Natural killer cell (primary cell): ENCODE results near the gene DERL3. TPM values are rescaled to one million over a fixed set of nuclear protein-coding genes. Genes with fewer than 3 reads are reported as not detected.

Experiments used
- ATAC-seq, 3 donors: fragments of 150-1000 bp in 2 of 3; fragments of 200-7000 bp in 1 of 3; cut with Tn5 transposase; 1 replicate in 1 of 3; 2 replicates in 2 of 3; pipeline ENCODE4 v1.10.0; 2021; ENCODE audit warnings: mild to moderate bottlenecking in 2 of 3, moderate library complexity in 2 of 3
- DNase-seq, 2 donors: peaks; one replicate each; pipeline versions ENCODE4 v3.0.0 to v3.0.0-alpha.2; 2013 to 2021; ENCODE audit warnings: mixed read lengths in 1 of 2
- H3K27ac ChIP-seq: one replicate; pipeline ENCODE4 v1.5.1; 2013; ENCODE audit warnings: mild to moderate bottlenecking, low read length
- H3K27me3 ChIP-seq: one replicate; pipeline ENCODE4 v1.6.1; 2013; ENCODE audit warnings: low read length; ENCODE audit not compliant: control insufficient read depth, insufficient read depth
- H3K36me3 ChIP-seq: one replicate; pipeline ENCODE4 v1.6.1; 2013; ENCODE audit warnings: low read length; ENCODE audit not compliant: control insufficient read depth, insufficient read depth
- H3K4me1 ChIP-seq: one replicate; pipeline ENCODE4 v1.6.1; 2013; ENCODE audit warnings: low read length; ENCODE audit not compliant: control insufficient read depth, insufficient read depth
- H3K4me3 ChIP-seq: one replicate; pipeline ENCODE4 v1.5.1; 2013; ENCODE audit warnings: low read length
- H3K9me3 ChIP-seq: one replicate; pipeline ENCODE4 v1.6.1; 2013; ENCODE audit warnings: low read length; ENCODE audit not compliant: control insufficient read depth, insufficient read depth
- H3K27ac Mint-ChIP-seq, 2 donors: one replicate each; pipeline ENCODE4 v1.8.0; 2022; ENCODE audit warnings: mild to moderate bottlenecking in 2 of 2, mixed read lengths in 2 of 2, moderate library complexity in 1 of 2
- H3K27me3 Mint-ChIP-seq, 2 donors: one replicate each; pipeline ENCODE4 v1.8.0; 2022; ENCODE audit warnings: low read depth in 2 of 2, mixed read lengths in 2 of 2
- H3K36me3 Mint-ChIP-seq: one replicate; pipeline ENCODE4 v1.8.0; 2022; ENCODE audit warnings: mixed read lengths
- H3K4me1 Mint-ChIP-seq, 2 donors: one replicate each; pipeline ENCODE4 v1.8.0; 2022; ENCODE audit warnings: mixed read lengths in 2 of 2
- H3K4me3 Mint-ChIP-seq: one replicate; pipeline ENCODE4 v1.8.0; 2022; ENCODE audit warnings: mild to moderate bottlenecking, moderate library complexity, mixed read lengths
- H3K9me3 Mint-ChIP-seq, 2 donors: one replicate each; pipeline ENCODE4 v1.8.0; 2022; ENCODE audit warnings: mixed read lengths in 2 of 2
- CTCF ChIP-seq: fragments of 200-600 bp; IDR thresholded peaks from one replicate; pipeline ENCODE4 v1.8.0; 2022; ENCODE audit warnings: antibody characterized with exemption
- WGBS: methylation state at CpG from one replicate; pipeline ENCODE4 v1.1.7; 2013; ENCODE audit warnings: missing lambda C conversion rate; ENCODE audit not compliant: insufficient coverage; 5-methylcytosine and 5-hydroxymethylcytosine counted together
- intact Hi-C: fragments of 100-400 bp; cut with micrococcal nuclease; formaldehyde crosslinking; loops from one replicate; pipeline ENCODE4 v1.14.2; 2022
- total RNA-seq, 4 donors: library from RNA; stranded (reverse); fragments of 120-200 nt in 1 of 4; gene quantifications; one replicate each; pipeline versions ENCODE4 v1.2.3 to v1.2.4, GENCODE V29; 2013 to 2022

The DERL3 gene
- total RNA-seq, 3 donors from 2014 or later (not counting 1 experiment from before 2014, with no cell fraction given): 0.88 to 24.5 (median 1.3) TPM

- Histone ChIP-seq H3K9me3 (no peaks in the 10 kb centered on the region), H3K4me1 (peaks cover 11% of the 10 kb centered on the region), H3K36me3 (peaks cover 33% of the 10 kb centered on the region), H3K4me3 (no peak overlapping the region), H3K27me3 (no peaks in the 10 kb centered on the region), H3K27ac (no peak overlapping the region)
- intact Hi-C loops: no loop called here
- TF ChIP-seq CTCF: no peak
- ATAC-seq (no peak), DNase-seq (no peak)
- WGBS: 84% methylated on average over 21 of the region's 25 CpGs
- H3K4me3 Mint-ChIP-seq: no peak overlapping the region
- peak overlapping the region in 1 of 2 donors; percentile 40 for H3K27ac Mint-ChIP-seq
- peaks cover 38% of the 10 kb centered on the region in 2 donors for H3K4me1 Mint-ChIP-seq
- H3K36me3 Mint-ChIP-seq: peaks cover 6% of the 10 kb centered on the region
- H3K9me3 Mint-ChIP-seq: no peaks in the 10 kb centered on the region
- no peaks in the 10 kb centered on the region for H3K27me3 Mint-ChIP-seq
Measured at GRCh38 chr22:23791738-23792645, 46.8 kb downstream of the DERL3 start.

DNA sequence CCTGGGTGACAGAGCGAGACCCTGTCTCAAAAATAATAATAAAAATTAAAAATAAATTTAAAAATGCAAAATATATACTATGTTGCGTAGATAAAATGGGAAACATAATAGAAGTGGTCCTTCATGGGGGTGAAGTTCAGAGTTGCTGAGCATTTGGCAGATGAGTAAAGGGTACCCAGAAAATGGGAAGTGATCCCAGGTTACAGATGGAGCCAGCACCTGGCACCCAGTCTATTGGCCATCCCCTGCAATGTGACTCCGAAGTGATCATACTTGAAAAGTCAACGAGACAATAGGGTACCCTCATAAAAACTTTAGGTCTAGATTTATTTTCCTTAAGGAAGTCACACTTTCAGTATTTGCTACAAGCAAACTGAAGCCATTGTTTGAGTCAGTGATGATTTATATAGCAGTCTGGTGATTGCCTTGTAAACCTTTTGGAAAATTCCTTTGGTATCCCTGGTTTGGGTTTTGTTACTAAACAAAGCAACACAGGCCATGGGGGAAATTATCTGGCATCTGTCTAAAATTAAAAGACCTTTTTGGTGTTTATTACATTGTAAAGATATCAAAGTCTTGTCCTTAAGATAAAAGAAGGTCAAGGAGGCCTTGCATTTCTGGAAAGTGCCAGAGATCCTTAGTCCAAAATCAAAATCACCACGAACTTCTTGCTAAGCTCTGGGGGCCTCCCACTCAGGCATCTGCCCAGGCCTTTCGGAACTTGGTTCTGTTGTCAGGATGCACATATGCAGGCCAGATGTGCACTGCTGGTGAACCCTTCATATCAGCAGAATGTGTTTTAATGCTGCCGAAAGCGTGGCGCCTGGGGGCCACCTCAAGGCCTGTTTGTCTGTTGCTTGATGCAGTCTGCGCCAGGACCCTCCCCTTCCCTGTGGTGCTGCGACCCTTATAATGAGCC, 47.7 kb downstream of the DERL3 start:
- Mint-ChIP-seq H3K4me1 (peaks cover 37 to 38% of the 10 kb centered on the region in 2 donors), H3K36me3 (peaks cover 6% of the 10 kb centered on the region), H3K27me3 (no peaks in the 10 kb centered on the region), H3K4me3 (no peak overlapping the region), H3K27ac (no peak overlapping the region), H3K9me3 (no peaks in the 10 kb centered on the region)
- H3K27ac ChIP-seq: no peak overlapping the region
- ATAC-seq (no peak), DNase-seq (no peak)
- TF ChIP-seq CTCF: no peak
- peaks cover 18% of the 10 kb centered on the region for H3K4me1 ChIP-seq
- H3K36me3 ChIP-seq: peaks cover 32% of the 10 kb centered on the region
- WGBS: 89% methylated on average over 10 of the region's 11 CpGs
- H3K4me3 ChIP-seq: no peak overlapping the region
- intact Hi-C loops: no loop called here
- no peaks in the 10 kb centered on the region for H3K27me3 ChIP-seq
- H3K9me3 ChIP-seq: no peaks in the 10 kb centered on the region

- H3K4me1 Mint-ChIP-seq: peaks cover 37 to 38% of the 10 kb centered on the region in 2 donors
- H3K36me3 Mint-ChIP-seq: peaks cover 6% of the 10 kb centered on the region
- WGBS: 96% methylated on average over 4 of the region's 4 CpGs
- no peak overlapping the region for H3K4me3 Mint-ChIP-seq
- no peak for TF ChIP-seq CTCF
- Histone ChIP-seq H3K27me3 (no peaks in the 10 kb centered on the region), H3K27ac (no peak overlapping the region), H3K4me1 (peaks cover 20% of the 10 kb centered on the region), H3K36me3 (peaks cover 21% of the 10 kb centered on the region), H3K4me3 (no peak overlapping the region), H3K9me3 (no peaks in the 10 kb centered on the region)
- no peak for DNase-seq
- intact Hi-C loops: no loop called here
- no peaks in the 10 kb centered on the region for H3K27me3 Mint-ChIP-seq
- H3K27ac Mint-ChIP-seq: peak overlapping the region; percentile 42 to 51
- no peaks in the 10 kb centered on the region for H3K9me3 Mint-ChIP-seq
- ATAC-seq: no peak
Measured at GRCh38 chr22:23789638-23790037, 49.2 kb downstream of the DERL3 start.
